ENCODE results near the gene FOXL2. TPM values are rescaled to one million over a fixed set of nuclear protein-coding genes. Genes with fewer than 3 reads are reported as not detected.
"Not testable (repeated sequence)": the region's sequence is repeated elsewhere in the genome, so short reads cannot be mapped to it uniquely, and the experiment has no call there.

Gene FOXL2
- total and polyA plus RNA-seq, 8 donors, result not detected

GRCh38 chr3:138928727-138929372, 18.1 kb downstream of the FOXL2 start:
- DNase-seq, result peak in 1 of 4 donors; percentile 75
- peaks cover 0 to under 1% of the 10 kb centered on the region in 2 donors for H3K4me1 ChIP-seq
- no peak overlapping the region for H3K27ac ChIP-seq
- intact Hi-C loops (cut with DNase I), result loop anchor here in 1 of 2 donors (10.0 kb wide), 1 partner anchor 504 kb away; no protein-coding TSS in a partner anchor
- ATAC-seq, result no peak
- H3K9me3 ChIP-seq, result no peaks in the 10 kb centered on the region
- TF ChIP-seq CTCF (IDR thresholded peaks at IDR 0.05), result no peak
- no peak overlapping the region for H3K4me3 ChIP-seq
- H3K27me3 ChIP-seq, result peaks cover 0 to 19% of the 10 kb centered on the region in 2 donors
- H3K36me3 ChIP-seq, result no peaks in the 10 kb centered on the region

- Histone ChIP-seq H3K27ac (no peak overlapping the region), H3K36me3 (no peaks in the 10 kb centered on the region), H3K27me3 (peaks cover 0 to 7% of the 10 kb centered on the region in 2 donors), H3K4me1 (peaks cover 0 to 8% of the 10 kb centered on the region in 2 donors), H3K4me3 (no peak overlapping the region), H3K9me3 (no peaks in the 10 kb centered on the region)
- peak; percentile 85 to 91 for TF ChIP-seq CTCF (IDR thresholded peaks at IDR 0.05)
- peak; percentile 94 for ATAC-seq
- peak in 3 of 4 donors; percentile 78 to 84 (median 83) for DNase-seq
- intact Hi-C loops (cut with DNase I), result loop anchor here in 1 of 2 donors (10.0 kb wide), 1 partner anchor 499 kb away; no protein-coding TSS in a partner anchor
Measured at GRCh38 chr3:138923531-138923994, 23.4 kb downstream of the FOXL2 start.

- H3K36me3 ChIP-seq, H3K4me1 ChIP-seq, H3K4me3 ChIP-seq, H3K27ac ChIP-seq, H3K27me3 ChIP-seq, H3K9me3 ChIP-seq, ATAC-seq, DNase-seq: not testable (repeated sequence)
- intact Hi-C loops (cut with DNase I), result loop anchor here in 1 of 2 donors (10.0 kb wide), 1 partner anchor 498 kb away; no protein-coding TSS in a partner anchor
Measured at GRCh38 chr3:138922400-138922799, 24.5 kb downstream of the FOXL2 start.

- Histone ChIP-seq H3K27me3 (peaks cover 0 to 7% of the 10 kb centered on the region in 2 donors), H3K4me1 (peaks cover 0 to 8% of the 10 kb centered on the region in 2 donors), H3K4me3 (no peak overlapping the region), H3K9me3 (no peaks in the 10 kb centered on the region), H3K27ac (no peak overlapping the region), H3K36me3 (no peaks in the 10 kb centered on the region)
- ATAC-seq, result peak; percentile 86
- intact Hi-C loops (cut with DNase I), result loop anchor here in 1 of 2 donors (10.0 kb wide), 1 partner anchor 497 kb away; no protein-coding TSS in a partner anchor
- no peak for DNase-seq
- no peak for TF ChIP-seq CTCF (IDR thresholded peaks at IDR 0.05)
Measured at GRCh38 chr3:138921316-138922292, 25.3 kb downstream of the FOXL2 start.

GRCh38 chr3:138919325-138919724, 27.6 kb downstream of the FOXL2 start:
- no peak for DNase-seq
- intact Hi-C loops (cut with DNase I), result loop anchor here in 1 of 2 donors (5.0 kb wide), 1 partner anchor 217 kb away; no protein-coding TSS in a partner anchor
- no peak for ATAC-seq
- Histone ChIP-seq H3K36me3 (no peaks in the 10 kb centered on the region), H3K27ac (no peak overlapping the region), H3K27me3 (peaks cover 0 to 3% of the 10 kb centered on the region in 2 donors), H3K4me3 (no peak overlapping the region), H3K4me1 (peaks cover 6 to 23% of the 10 kb centered on the region in 2 donors), H3K9me3 (no peaks in the 10 kb centered on the region)
- no peak for TF ChIP-seq CTCF (IDR thresholded peaks at IDR 0.05)
